ENCODE measurements around the gene RHBDD1.

Gene RHBDD1

GRCh38 chr2:226873826-226874225 lies 38.0 kb downstream of the RHBDD1 start:
- Mint-ChIP-seq H3K4me3 (no peak overlapping the region), H3K27me3 (ENCODE audit: low read depth) (no peaks in the 10 kb centered on the region), H3K36me3 (ENCODE audit: low read depth) (peaks cover 36% of the 10 kb centered on the region), H3K9me3 (no peaks in the 10 kb centered on the region), H3K27ac (no peak overlapping the region), H3K4me1 (ENCODE audit: low read depth) (peaks cover 16% of the 10 kb centered on the region)
- DNase-seq (ENCODE audit: low spot score): peak; percentile 16

DNA sequence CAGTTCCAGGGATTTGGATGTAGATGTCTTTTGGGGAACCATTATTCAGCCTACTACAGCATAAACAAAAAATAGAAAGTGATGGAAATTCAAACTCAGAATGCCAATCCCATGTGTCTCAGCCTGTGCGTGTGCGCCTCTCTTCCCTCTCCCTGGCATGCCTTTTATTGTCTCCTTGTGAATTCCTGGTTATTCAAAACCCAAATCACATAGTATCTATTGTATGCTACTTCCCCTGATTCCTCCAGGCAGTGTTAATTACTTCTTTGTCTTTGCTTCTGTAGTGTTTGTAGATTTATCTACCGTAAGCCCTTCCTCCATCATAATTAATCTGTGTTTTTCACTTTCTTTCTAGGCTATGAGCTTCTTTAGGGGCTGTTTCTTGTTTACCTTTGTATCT lies 38.9 kb downstream of the RHBDD1 start:
- no peak for DNase-seq (ENCODE audit: low spot score)
- Mint-ChIP-seq H3K4me1 (ENCODE audit: low read depth) (peaks cover 16% of the 10 kb centered on the region), H3K27ac (no peak overlapping the region), H3K4me3 (no peak overlapping the region), H3K9me3 (no peaks in the 10 kb centered on the region), H3K27me3 (ENCODE audit: low read depth) (no peaks in the 10 kb centered on the region), H3K36me3 (ENCODE audit: low read depth) (peaks cover 34% of the 10 kb centered on the region)

DNA sequence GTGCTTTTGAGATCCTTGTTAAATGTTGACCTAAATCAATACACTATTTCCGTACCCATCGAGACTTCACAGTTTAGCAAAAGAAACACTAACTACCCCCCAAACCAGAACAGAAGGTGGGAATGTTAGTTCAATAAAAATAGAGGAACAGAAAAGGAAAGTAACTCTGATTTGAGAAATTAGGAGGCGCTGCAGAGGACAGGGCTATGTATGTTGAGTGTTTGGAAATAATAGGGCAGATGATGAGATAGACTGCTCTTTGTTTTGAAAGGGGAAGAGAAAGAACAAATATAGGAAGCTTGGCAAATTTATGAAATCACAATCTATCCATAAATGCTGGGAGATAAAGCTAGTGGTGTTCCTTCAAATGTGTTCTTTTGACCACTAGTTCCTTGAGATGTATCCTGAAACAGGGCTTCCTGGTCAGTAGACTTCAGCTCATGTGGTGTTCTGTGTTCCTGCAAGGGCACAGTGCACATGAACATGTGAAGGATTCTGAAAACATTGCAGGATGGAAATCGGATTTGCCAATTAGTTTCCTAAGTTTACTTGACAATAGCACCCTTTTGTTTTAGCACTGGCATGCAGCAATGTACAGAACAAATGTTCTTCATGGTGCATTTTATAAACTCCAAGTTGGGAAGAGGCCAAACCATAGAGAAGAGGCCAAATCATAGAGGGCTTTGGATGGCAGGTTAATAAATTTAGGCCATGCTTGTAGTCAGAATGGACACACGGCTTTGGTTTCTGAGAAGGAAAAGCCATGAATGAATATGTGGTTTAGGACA lies 39.8 kb downstream of the RHBDD1 start:
- DNase-seq (ENCODE audit: low spot score): no peak
- peaks cover 16% of the 10 kb centered on the region for H3K4me1 Mint-ChIP-seq (ENCODE audit: low read depth)
- H3K27me3 Mint-ChIP-seq (ENCODE audit: low read depth): no peaks in the 10 kb centered on the region
- no peaks in the 10 kb centered on the region for H3K9me3 Mint-ChIP-seq
- H3K4me3 Mint-ChIP-seq: no peak overlapping the region
- H3K27ac Mint-ChIP-seq: no peak overlapping the region
- peaks cover 36% of the 10 kb centered on the region for H3K36me3 Mint-ChIP-seq (ENCODE audit: low read depth)

- Mint-ChIP-seq H3K36me3 (ENCODE audit: low read depth) (peaks cover 37% of the 10 kb centered on the region), H3K4me1 (ENCODE audit: low read depth) (peaks cover 11% of the 10 kb centered on the region), H3K27ac (no peak overlapping the region), H3K27me3 (ENCODE audit: low read depth) (no peaks in the 10 kb centered on the region), H3K4me3 (no peak overlapping the region), H3K9me3 (no peaks in the 10 kb centered on the region)
- no peak for DNase-seq (ENCODE audit: low spot score)
These were observed 41.6 kb downstream of the RHBDD1 start for GRCh38 chr2:226877491-226877890.

GRCh38 chr2:226881287-226881686 lies 45.4 kb downstream of the RHBDD1 start:
- Mint-ChIP-seq H3K4me1 (ENCODE audit: low read depth) (no peaks in the 10 kb centered on the region), H3K27me3 (ENCODE audit: low read depth) (no peaks in the 10 kb centered on the region), H3K4me3 (no peak overlapping the region), H3K36me3 (ENCODE audit: low read depth) (peaks cover 23% of the 10 kb centered on the region), H3K27ac (no peak overlapping the region), H3K9me3 (no peaks in the 10 kb centered on the region)
- DNase-seq (ENCODE audit: low spot score): no peak

GRCh38 chr2:226882606-226883005 lies 46.8 kb downstream of the RHBDD1 start:
- Mint-ChIP-seq H3K4me1 (ENCODE audit: low read depth) (no peaks in the 10 kb centered on the region), H3K27ac (no peak overlapping the region), H3K27me3 (ENCODE audit: low read depth) (no peaks in the 10 kb centered on the region), H3K36me3 (ENCODE audit: low read depth) (peaks cover 20% of the 10 kb centered on the region), H3K9me3 (no peaks in the 10 kb centered on the region), H3K4me3 (no peak overlapping the region)
- DNase-seq (ENCODE audit: low spot score): no peak

- Mint-ChIP-seq H3K4me1 (ENCODE audit: low read depth) (no peaks in the 10 kb centered on the region), H3K4me3 (no peak overlapping the region), H3K9me3 (no peaks in the 10 kb centered on the region), H3K36me3 (ENCODE audit: low read depth) (peaks cover 17% of the 10 kb centered on the region), H3K27me3 (ENCODE audit: low read depth) (no peaks in the 10 kb centered on the region), H3K27ac (no peak overlapping the region)
- no peak for DNase-seq (ENCODE audit: low spot score)
These were observed 47.5 kb downstream of the RHBDD1 start for GRCh38 chr2:226883296-226883795.

DNA sequence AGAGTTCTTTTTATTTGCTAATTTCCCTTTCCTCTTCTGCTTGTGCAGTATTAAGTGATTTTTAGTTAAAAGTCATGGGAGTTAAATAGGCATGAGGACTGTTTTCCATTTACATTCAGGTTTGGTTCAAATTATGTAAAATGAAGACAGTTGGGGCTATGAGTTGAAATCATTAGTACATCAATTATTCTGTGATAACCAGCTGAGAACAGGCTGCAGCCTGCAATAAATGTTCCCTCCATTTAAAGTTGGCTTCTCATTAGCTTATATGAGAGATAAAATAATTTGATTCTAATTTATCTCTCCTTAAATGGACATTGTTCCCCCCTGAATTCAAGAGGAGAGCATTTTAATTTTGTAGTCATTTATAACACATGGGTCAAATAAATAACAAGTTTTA lies 48.3 kb downstream of the RHBDD1 start:
- Mint-ChIP-seq H3K9me3 (no peaks in the 10 kb centered on the region), H3K4me1 (ENCODE audit: low read depth) (no peaks in the 10 kb centered on the region), H3K27me3 (ENCODE audit: low read depth) (no peaks in the 10 kb centered on the region), H3K27ac (no peak overlapping the region), H3K36me3 (ENCODE audit: low read depth) (peaks cover 15% of the 10 kb centered on the region), H3K4me3 (no peak overlapping the region)
- no peak for DNase-seq (ENCODE audit: low spot score)

- DNase-seq (ENCODE audit: low spot score): no peak
These were observed 50.0 kb downstream of the RHBDD1 start for GRCh38 chr2:226885769-226886435.

DNA sequence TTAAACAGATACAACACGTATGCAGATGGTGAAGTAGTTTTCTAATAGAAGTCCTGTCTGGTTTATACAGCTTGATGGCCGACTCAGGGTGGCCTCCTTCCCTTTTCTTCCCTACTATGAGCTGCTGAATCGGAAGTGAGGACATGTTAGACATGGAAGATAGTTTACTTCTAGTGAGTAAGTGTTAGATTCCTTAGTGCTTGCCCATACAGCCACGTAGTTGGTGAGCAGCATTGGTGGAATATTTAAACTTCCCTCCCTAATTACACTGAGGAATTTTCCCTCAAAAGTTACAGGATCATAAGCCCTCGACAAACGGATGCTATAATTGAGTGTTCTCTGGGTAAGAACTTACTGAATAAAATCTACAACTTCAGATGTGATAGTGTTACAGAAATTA lies 52.1 kb downstream of the RHBDD1 start:
- no peak for DNase-seq (ENCODE audit: low spot score)
- H3K4me3 Mint-ChIP-seq: no peak overlapping the region
- H3K27ac Mint-ChIP-seq: no peak overlapping the region
- H3K4me1 Mint-ChIP-seq (ENCODE audit: low read depth): no peaks in the 10 kb centered on the region
- no peaks in the 10 kb centered on the region for H3K9me3 Mint-ChIP-seq
- H3K27me3 Mint-ChIP-seq (ENCODE audit: low read depth): no peaks in the 10 kb centered on the region
- H3K36me3 Mint-ChIP-seq (ENCODE audit: low read depth): peaks cover 3% of the 10 kb centered on the region

More at GRCh38 chr2:226885769-226886435, 50.0 kb downstream of the RHBDD1 start:
- H3K9me3 Mint-ChIP-seq: no peaks in the 10 kb centered on the region
- no peak overlapping the region for H3K4me3 Mint-ChIP-seq
- peaks cover 6% of the 10 kb centered on the region for H3K36me3 Mint-ChIP-seq (ENCODE audit: low read depth)
- no peaks in the 10 kb centered on the region for H3K4me1 Mint-ChIP-seq (ENCODE audit: low read depth)
- no peak overlapping the region for H3K27ac Mint-ChIP-seq
- no peaks in the 10 kb centered on the region for H3K27me3 Mint-ChIP-seq (ENCODE audit: low read depth)

DNA sequence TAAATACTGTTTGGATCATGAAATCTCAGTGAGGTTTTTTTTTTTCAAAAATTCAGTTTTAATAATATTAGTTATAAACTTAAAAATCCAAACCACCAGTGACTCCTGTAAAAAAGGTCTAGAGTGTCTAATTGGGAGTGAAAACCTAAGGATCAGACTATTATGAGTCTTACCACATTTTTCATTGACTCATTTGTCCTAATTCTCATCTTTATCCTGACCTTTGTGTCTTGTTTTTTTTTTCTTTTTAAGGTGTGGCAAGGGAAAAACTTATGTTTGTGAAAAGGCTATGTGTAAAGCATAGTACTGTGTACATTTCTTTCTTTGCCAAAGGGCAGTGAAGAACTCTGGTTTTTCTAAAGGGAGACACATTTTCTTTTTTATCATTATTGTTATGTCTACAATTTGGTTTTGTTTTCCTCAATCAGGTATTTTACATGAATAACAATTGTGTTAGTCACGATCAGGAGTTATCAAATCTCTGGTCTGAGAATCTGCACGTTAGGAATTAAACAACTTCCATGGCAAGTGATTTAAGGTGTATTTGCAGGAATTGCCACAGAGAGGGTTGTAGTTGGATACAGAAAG lies 52.6 kb downstream of the RHBDD1 start:
- Mint-ChIP-seq H3K27ac (no peak overlapping the region), H3K36me3 (ENCODE audit: low read depth) (peaks cover 3% of the 10 kb centered on the region), H3K27me3 (ENCODE audit: low read depth) (no peaks in the 10 kb centered on the region), H3K9me3 (no peaks in the 10 kb centered on the region), H3K4me3 (no peak overlapping the region), H3K4me1 (ENCODE audit: low read depth) (no peaks in the 10 kb centered on the region)
- no peak for DNase-seq (ENCODE audit: low spot score)

GRCh38 chr2:226888971-226889370 lies 53.1 kb downstream of the RHBDD1 start:
- Mint-ChIP-seq H3K4me3 (no peak overlapping the region), H3K27me3 (ENCODE audit: low read depth) (no peaks in the 10 kb centered on the region), H3K27ac (no peak overlapping the region), H3K4me1 (ENCODE audit: low read depth) (no peaks in the 10 kb centered on the region), H3K9me3 (no peaks in the 10 kb centered on the region), H3K36me3 (ENCODE audit: low read depth) (peaks cover 3% of the 10 kb centered on the region)
- DNase-seq (ENCODE audit: low spot score): no peak

GRCh38 chr2:226890286-226890685 lies 54.4 kb downstream of the RHBDD1 start:
- Mint-ChIP-seq H3K27me3 (ENCODE audit: low read depth) (no peaks in the 10 kb centered on the region), H3K9me3 (no peaks in the 10 kb centered on the region), H3K27ac (no peak overlapping the region), H3K4me3 (no peak overlapping the region), H3K36me3 (ENCODE audit: low read depth) (peaks cover 4% of the 10 kb centered on the region), H3K4me1 (ENCODE audit: low read depth) (no peaks in the 10 kb centered on the region)
- no peak for DNase-seq (ENCODE audit: low spot score)

Measured in T-helper 2 cell treated with Interferon-gamma antibody and Interleukin-4, amounts not matched to agents 5 μg/mL and 100 μg/mL, for 36 hours (primary cell).